Right lobe of liver (tissue), 4 donors: ENCODE measurements around the gene PCDH15.

Source experiments
- POLR2A ChIP-seq: fragments of 450-650 bp; IDR thresholded peaks from one replicate; pipeline ENCODE4 v1.6.1; 2017; ENCODE audit warnings: antibody characterized with exemption, mild to moderate bottlenecking
- TF ChIP-seq, protein P1 (sequence below), 4 donors: fragments of 200-600 bp in 3 of 4; fragments of 450-650 bp in 1 of 4; IDR thresholded peaks; one replicate each; pipeline versions ENCODE4 v1.5.1 to v1.8.0; 2016 to 2022; ENCODE audit warnings: antibody characterized with exemption in 4 of 4, mild to moderate bottlenecking in 2 of 4
- donor health status: DM: no; HTN: no; CAD: no.
- donor health status: DM: no; HTN: no; CAD: no.
- donor health status: DM: no; HTN: yes; CAD: no.

GRCh38 chr10:54259104-54259503 lies 541.9 kb downstream of the PCDH15 start:
- TF ChIP-seq, protein P1, sequence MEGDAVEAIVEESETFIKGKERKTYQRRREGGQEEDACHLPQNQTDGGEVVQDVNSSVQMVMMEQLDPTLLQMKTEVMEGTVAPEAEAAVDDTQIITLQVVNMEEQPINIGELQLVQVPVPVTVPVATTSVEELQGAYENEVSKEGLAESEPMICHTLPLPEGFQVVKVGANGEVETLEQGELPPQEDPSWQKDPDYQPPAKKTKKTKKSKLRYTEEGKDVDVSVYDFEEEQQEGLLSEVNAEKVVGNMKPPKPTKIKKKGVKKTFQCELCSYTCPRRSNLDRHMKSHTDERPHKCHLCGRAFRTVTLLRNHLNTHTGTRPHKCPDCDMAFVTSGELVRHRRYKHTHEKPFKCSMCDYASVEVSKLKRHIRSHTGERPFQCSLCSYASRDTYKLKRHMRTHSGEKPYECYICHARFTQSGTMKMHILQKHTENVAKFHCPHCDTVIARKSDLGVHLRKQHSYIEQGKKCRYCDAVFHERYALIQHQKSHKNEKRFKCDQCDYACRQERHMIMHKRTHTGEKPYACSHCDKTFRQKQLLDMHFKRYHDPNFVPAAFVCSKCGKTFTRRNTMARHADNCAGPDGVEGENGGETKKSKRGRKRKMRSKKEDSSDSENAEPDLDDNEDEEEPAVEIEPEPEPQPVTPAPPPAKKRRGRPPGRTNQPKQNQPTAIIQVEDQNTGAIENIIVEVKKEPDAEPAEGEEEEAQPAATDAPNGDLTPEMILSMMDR (IDR thresholded peaks at IDR 0.05) = no peak
- TF ChIP-seq POLR2A = no peak
